ENCODE data around the gene KLHDC7B. TPM values are rescaled to one million over a fixed set of nuclear protein-coding genes. Genes with fewer than 3 reads are reported as not detected.

KLHDC7B gene
- total and polyA plus RNA-seq, 10 of the 15 experiments (the other 5 are each of a cell fraction or from before 2014, with no cell fraction given), result 0.05 to 2.2 (median 0.93) TPM; not detected in 2

DNA sequence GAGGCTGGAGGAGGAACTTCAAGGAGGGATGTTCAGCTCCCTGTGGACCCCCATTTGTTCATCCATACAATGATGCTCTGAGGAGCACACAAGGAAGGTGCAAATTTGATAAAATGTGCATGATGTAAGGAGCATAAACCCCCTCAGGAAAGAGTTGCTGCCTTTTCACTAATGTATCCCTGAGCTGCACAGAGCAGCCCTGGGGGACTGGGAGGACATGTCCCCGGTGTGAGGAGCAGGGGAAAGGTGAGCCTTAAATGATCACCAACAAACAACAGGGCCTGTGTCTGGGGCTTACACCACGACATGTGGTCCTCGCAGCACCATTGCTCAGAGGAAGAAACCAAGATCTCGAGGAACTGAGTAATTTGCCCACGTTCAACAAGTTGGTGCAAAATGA, 51.4 kb downstream of the KLHDC7B start:
- BruUV-seq (replicated peaks), result no TSS peak
- FAIRE-seq (no peak), DNase-seq (ENCODE audit: low read depth, low spot score) (no peak), ATAC-seq (no peak)
- CTCF ChIA-PET, result no interaction called here
- no peaks in the 10 kb centered on the region for H3K36me3 ChIP-seq (ENCODE audit: control insufficient read depth in 2 of 2, insufficient read depth in 2 of 2, low read length in 1 of 2)
- H4K20me1 ChIP-seq (ENCODE audit: control insufficient read depth, insufficient read depth), result no peaks in the 10 kb centered on the region
- H3K9ac ChIP-seq (ENCODE audit: control insufficient read depth, insufficient read depth, low read length), result no peak overlapping the region
- TF ChIP-seq, protein P1, sequence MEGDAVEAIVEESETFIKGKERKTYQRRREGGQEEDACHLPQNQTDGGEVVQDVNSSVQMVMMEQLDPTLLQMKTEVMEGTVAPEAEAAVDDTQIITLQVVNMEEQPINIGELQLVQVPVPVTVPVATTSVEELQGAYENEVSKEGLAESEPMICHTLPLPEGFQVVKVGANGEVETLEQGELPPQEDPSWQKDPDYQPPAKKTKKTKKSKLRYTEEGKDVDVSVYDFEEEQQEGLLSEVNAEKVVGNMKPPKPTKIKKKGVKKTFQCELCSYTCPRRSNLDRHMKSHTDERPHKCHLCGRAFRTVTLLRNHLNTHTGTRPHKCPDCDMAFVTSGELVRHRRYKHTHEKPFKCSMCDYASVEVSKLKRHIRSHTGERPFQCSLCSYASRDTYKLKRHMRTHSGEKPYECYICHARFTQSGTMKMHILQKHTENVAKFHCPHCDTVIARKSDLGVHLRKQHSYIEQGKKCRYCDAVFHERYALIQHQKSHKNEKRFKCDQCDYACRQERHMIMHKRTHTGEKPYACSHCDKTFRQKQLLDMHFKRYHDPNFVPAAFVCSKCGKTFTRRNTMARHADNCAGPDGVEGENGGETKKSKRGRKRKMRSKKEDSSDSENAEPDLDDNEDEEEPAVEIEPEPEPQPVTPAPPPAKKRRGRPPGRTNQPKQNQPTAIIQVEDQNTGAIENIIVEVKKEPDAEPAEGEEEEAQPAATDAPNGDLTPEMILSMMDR (IDR thresholded peaks at IDR 0.05 in 2 of 3, conservative IDR thresholded peaks at IDR 0.05 in 1 of 3; ENCODE audit: control insufficient read depth in 2 of 3, extremely low read depth in 1 of 3, insufficient read depth in 1 of 3, low read depth in 3 of 3, low read length in 3 of 3), result no peak
- TF ChIP-seq ZNF24 (IDR thresholded peaks at IDR 0.05), result no peak
- TF ChIP-seq NFIC (IDR thresholded peaks at IDR 0.05; ENCODE audit: low read depth, low read length), result no peak
- TF ChIP-seq ZNF274 (IDR thresholded peaks at IDR 0.05; ENCODE audit: insufficient read depth, insufficient read length), result no peak
- no peak for TF ChIP-seq CREB1 (IDR thresholded peaks at IDR 0.05; ENCODE audit: low read depth)
- TF ChIP-seq BRCA1 (IDR thresholded peaks at IDR 0.05; ENCODE audit: low read depth, low read length), result no peak
- no peak for TF ChIP-seq WRNIP1 (IDR thresholded peaks at IDR 0.05; ENCODE audit: borderline replicate concordance, low read depth, low read length)
- TF ChIP-seq STAT1 (conservative IDR thresholded peaks at IDR 0.05), result no peak
- TF ChIP-seq, protein P2, sequence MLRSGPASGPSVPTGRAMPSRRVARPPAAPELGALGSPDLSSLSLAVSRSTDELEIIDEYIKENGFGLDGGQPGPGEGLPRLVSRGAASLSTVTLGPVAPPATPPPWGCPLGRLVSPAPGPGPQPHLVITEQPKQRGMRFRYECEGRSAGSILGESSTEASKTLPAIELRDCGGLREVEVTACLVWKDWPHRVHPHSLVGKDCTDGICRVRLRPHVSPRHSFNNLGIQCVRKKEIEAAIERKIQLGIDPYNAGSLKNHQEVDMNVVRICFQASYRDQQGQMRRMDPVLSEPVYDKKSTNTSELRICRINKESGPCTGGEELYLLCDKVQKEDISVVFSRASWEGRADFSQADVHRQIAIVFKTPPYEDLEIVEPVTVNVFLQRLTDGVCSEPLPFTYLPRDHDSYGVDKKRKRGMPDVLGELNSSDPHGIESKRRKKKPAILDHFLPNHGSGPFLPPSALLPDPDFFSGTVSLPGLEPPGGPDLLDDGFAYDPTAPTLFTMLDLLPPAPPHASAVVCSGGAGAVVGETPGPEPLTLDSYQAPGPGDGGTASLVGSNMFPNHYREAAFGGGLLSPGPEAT (IDR thresholded peaks at IDR 0.05; ENCODE audit: low read depth), result no peak
- TF ChIP-seq MYC (IDR thresholded peaks at IDR 0.05; ENCODE audit: insufficient read depth, insufficient read length, insufficient replicate concordance, low read length, severe bottlenecking), result no peak
- no peak for TF ChIP-seq RFX5 (IDR thresholded peaks at IDR 0.05; ENCODE audit: low read depth, low read length)
- no peak for TF ChIP-seq CHD4 (IDR thresholded peaks at IDR 0.05)
- no peak for TF ChIP-seq NFXL1 (IDR thresholded peaks at IDR 0.05; ENCODE audit: borderline replicate concordance)
- TF ChIP-seq SIN3A (IDR thresholded peaks at IDR 0.05; ENCODE audit: low read depth, low read length), result no peak
- TF ChIP-seq, protein P3, sequence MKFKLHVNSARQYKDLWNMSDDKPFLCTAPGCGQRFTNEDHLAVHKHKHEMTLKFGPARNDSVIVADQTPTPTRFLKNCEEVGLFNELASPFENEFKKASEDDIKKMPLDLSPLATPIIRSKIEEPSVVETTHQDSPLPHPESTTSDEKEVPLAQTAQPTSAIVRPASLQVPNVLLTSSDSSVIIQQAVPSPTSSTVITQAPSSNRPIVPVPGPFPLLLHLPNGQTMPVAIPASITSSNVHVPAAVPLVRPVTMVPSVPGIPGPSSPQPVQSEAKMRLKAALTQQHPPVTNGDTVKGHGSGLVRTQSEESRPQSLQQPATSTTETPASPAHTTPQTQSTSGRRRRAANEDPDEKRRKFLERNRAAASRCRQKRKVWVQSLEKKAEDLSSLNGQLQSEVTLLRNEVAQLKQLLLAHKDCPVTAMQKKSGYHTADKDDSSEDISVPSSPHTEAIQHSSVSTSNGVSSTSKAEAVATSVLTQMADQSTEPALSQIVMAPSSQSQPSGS (IDR thresholded peaks at IDR 0.05; ENCODE audit: low read length), result no peak
- TF ChIP-seq, protein P4, sequence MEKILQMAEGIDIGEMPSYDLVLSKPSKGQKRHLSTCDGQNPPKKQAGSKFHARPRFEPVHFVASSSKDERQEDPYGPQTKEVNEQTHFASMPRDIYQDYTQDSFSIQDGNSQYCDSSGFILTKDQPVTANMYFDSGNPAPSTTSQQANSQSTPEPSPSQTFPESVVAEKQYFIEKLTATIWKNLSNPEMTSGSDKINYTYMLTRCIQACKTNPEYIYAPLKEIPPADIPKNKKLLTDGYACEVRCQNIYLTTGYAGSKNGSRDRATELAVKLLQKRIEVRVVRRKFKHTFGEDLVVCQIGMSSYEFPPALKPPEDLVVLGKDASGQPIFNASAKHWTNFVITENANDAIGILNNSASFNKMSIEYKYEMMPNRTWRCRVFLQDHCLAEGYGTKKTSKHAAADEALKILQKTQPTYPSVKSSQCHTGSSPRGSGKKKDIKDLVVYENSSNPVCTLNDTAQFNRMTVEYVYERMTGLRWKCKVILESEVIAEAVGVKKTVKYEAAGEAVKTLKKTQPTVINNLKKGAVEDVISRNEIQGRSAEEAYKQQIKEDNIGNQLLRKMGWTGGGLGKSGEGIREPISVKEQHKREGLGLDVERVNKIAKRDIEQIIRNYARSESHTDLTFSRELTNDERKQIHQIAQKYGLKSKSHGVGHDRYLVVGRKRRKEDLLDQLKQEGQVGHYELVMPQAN (conservative IDR thresholded peaks at IDR 0.05), result no peak
- no peaks in the 10 kb centered on the region for H3K9me3 ChIP-seq (replicated peaks; ENCODE audit: control insufficient read depth, insufficient read depth, low read length)
- in situ Hi-C loops (cut with MboI), result no loop called here
- 39% methylated on average over 5 of the region's 5 CpGs for WGBS (ENCODE audit: insufficient coverage, insufficient replicate concordance, low lambda C conversion rate, missing lambda C conversion rate)
- no peak overlapping the region for H3K4me2 ChIP-seq (ENCODE audit: control insufficient read depth, insufficient read depth)
- RAD21 ChIA-PET (ENCODE audit: unreplicated experiment), result no interaction called here
- no peaks in the 10 kb centered on the region for H3K4me1 ChIP-seq (ENCODE audit: control insufficient read depth, insufficient read depth, low read length)
- H3K79me2 ChIP-seq (ENCODE audit: control insufficient read depth, insufficient read depth, low read length), result no peaks in the 10 kb centered on the region
- POLR2A ChIA-PET, result no interaction called here
- intact Hi-C loops (cut with micrococcal nuclease; ENCODE audit: unreplicated experiment), result no loop called here
- H2AFZ ChIP-seq (ENCODE audit: control insufficient read depth, low read depth, low read length), result no peak overlapping the region
- H3K27me3 ChIP-seq (replicated peaks in 1 of 2; ENCODE audit: control insufficient read depth in 2 of 2, insufficient read depth in 2 of 2, low read length in 1 of 2), result peaks cover 0 to 5% of the 10 kb centered on the region in 2 experiments; a peak in 2 of 4 replicates
- no peak overlapping the region for H3K4me3 ChIP-seq
- no peak overlapping the region for H3K27ac ChIP-seq (ENCODE audit: control insufficient read depth, insufficient read depth)
- SMC1A ChIA-PET (ENCODE audit: uncharacterized antibody, unreplicated experiment), result interaction anchor here (1.2 kb wide), 1 partner anchor 87 kb away, joined by 3 read pairs; no protein-coding TSS in a partner anchor

All from GM12878 (cell line).